Articular chondrocyte of knee joint (primary cell): ENCODE measurements around the gene RFX4. TPM values are rescaled to one million over a fixed set of nuclear protein-coding genes. Genes with fewer than 3 reads are reported as not detected.

ENCODE experiments used
- total RNA-seq: library from RNA; depleted of rRNA; stranded (reverse); fragments of >200 nt; gene quantifications from 2 replicates; pipeline ENCODE4 v1.2.3, GENCODE V29; 2012

Gene RFX4
- not detected in 2 replicates for total RNA-seq

GRCh38 chr12:106582641-106583230 lies at the start of gene RFX4:
Gene RFX4 (plus strand): TSS chr12:106583004. CDS start chr12:106583321, 317 bp downstream.

GRCh38 chr12:106774005-106774807 lies 191.4 kb downstream of the RFX4 start, which contains the start of gene RIC8B:
Gene RIC8B (plus strand): TSS chr12:106774682. CDS start chr12:106774746, 64 bp downstream.

Other genes with a start within 250 kb of the RFX4 start
- 12.8 and 13.2 TPM in 2 replicates for gene POLR3B, start 225.3 kb upstream of the RFX4 start, total RNA-seq
- gene RIC8B, start 191.7 kb downstream of the RFX4 start, total RNA-seq = 11.6 and 14.3 TPM in 2 replicates